ENCODE measurements around the gene SLC9A9. TPM values are rescaled to one million over a fixed set of nuclear protein-coding genes. Genes with fewer than 3 reads are reported as not detected.

SLC9A9 gene
- total RNA-seq, 4 donors from 2014 or later: 13.4 to 15.0 (median 14.4) TPM

DNA sequence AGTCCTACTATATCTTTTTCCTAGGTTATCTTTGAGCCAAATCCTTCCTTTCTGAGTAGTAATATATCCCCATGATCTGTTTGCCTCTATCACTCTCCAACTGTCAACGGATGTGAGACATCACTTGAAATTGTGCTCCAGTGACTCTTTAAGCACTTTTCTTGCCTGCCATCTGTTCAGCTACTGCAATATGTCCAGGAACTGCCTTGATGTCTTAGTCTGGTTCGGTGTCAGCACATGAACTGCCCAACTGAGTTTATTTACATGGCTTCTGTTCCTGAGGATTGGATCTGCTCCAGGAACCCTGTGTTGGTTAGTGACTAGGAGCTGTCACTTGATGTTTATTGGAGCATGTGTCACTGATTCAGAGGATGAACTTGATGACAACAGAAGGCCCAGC is 116.5 kb downstream of the SLC9A9 start:
- intact Hi-C loops (cut with DNase I): no loop called here
- TF ChIP-seq CTCF (IDR thresholded peaks at IDR 0.05): no peak
- no peak for TF ChIP-seq EP300 (IDR thresholded peaks at IDR 0.05)
- no peak for TF ChIP-seq POLR2A (IDR thresholded peaks at IDR 0.05; ENCODE audit: low read depth)
- TF ChIP-seq POLR2AphosphoS5 (IDR thresholded peaks at IDR 0.05): no peak
- DNase-seq (ENCODE audit: extremely low spot score): no peak
- H3K4me1 ChIP-seq: peaks cover 0 to 14% (median 9%) of the 10 kb centered on the region in 4 donors
- H3K27ac ChIP-seq (replicated peaks in 1 of 4): no peak overlapping the region
- WGBS: 70% methylated on average over 2 of the region's 2 CpGs
- H3K27me3 ChIP-seq: no peaks in the 10 kb centered on the region
- H3K9me3 ChIP-seq: no peaks in the 10 kb centered on the region
- no peaks in the 10 kb centered on the region for H3K36me3 ChIP-seq
- no peak overlapping the region for H3K4me3 ChIP-seq

GRCh38 chr3:143731320-143731719 is 116.9 kb downstream of the SLC9A9 start:
- H3K4me1 ChIP-seq: peaks cover 0 to 16% (median 9%) of the 10 kb centered on the region in 4 donors

DNA sequence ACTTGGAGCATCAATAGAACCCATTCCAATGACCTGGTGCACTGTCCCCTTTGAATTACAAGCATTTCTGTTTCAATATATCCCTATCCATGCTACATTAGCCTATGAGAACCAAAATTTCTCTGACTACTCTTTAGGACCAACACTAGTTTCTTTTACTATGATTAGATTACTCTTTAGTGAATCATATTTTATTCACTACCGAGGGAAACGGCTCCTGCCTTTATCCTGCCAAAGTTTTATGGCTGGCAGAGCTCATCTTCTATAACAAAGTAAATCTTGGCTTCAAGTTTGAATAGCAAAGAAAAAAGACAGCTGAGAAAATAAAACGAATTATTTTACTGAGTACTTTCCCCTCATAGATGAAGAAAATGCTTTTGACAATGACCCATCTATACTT is 120.9 kb downstream of the SLC9A9 start:
- Histone ChIP-seq H3K4me3 (no peak overlapping the region), H3K27me3 (no peaks in the 10 kb centered on the region), H3K36me3 (no peaks in the 10 kb centered on the region), H3K9me3 (no peaks in the 10 kb centered on the region), H3K4me1 (peaks cover 0 to 17% (median 9%) of the 10 kb centered on the region in 4 donors), H3K27ac (replicated peaks in 1 of 4) (no peak overlapping the region)
- DNase-seq (ENCODE audit: extremely low spot score): no peak
- WGBS: 19% methylated on average over 3 of the region's 3 CpGs
- TF ChIP-seq CTCF (IDR thresholded peaks at IDR 0.05) (no peak), POLR2AphosphoS5 (IDR thresholded peaks at IDR 0.05) (no peak), POLR2A (IDR thresholded peaks at IDR 0.05; ENCODE audit: low read depth) (no peak), EP300 (IDR thresholded peaks at IDR 0.05) (no peak)
- intact Hi-C loops (cut with DNase I): no loop called here

More at GRCh38 chr3:143731320-143731719, 116.9 kb downstream of the SLC9A9 start:
- intact Hi-C loops (cut with DNase I): no loop called here
- no peak for DNase-seq (ENCODE audit: extremely low spot score)
- Histone ChIP-seq H3K27me3 (no peaks in the 10 kb centered on the region), H3K36me3 (no peaks in the 10 kb centered on the region), H3K27ac (replicated peaks in 1 of 4) (no peak overlapping the region), H3K9me3 (no peaks in the 10 kb centered on the region), H3K4me3 (no peak overlapping the region)
- no peak for TF ChIP-seq CTCF (IDR thresholded peaks at IDR 0.05)
- no peak for TF ChIP-seq POLR2A (IDR thresholded peaks at IDR 0.05; ENCODE audit: low read depth)
- TF ChIP-seq POLR2AphosphoS5 (IDR thresholded peaks at IDR 0.05): no peak
- TF ChIP-seq EP300 (IDR thresholded peaks at IDR 0.05): no peak
- WGBS: 100% methylated on average over 1 of the region's 1 CpG

DNA sequence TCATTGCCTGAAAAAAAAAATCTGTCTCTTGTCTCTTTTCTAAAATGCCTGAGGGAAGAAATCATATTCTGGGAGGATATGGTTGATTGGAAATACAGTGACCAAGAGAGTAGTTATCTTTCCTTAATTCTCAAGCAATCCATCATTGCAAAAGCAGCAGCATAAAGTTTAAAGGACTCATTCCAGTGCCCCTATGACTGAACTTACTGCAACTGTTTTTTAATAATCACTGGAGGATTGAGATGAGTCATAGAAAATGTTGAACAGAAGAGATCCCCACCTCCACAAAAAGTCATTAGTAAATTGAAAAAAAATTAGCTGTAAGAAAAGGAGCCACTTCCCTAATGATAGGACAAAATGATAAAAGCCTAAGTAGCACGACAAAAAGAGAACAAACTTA is 121.5 kb downstream of the SLC9A9 start:
- no peak for DNase-seq (ENCODE audit: extremely low spot score)
- intact Hi-C loops (cut with DNase I): no loop called here
- no peaks in the 10 kb centered on the region for H3K27me3 ChIP-seq
- H3K36me3 ChIP-seq: no peaks in the 10 kb centered on the region
- no peak overlapping the region for H3K4me3 ChIP-seq
- WGBS: 49% methylated on average over 1 of the region's 1 CpG
- peaks cover 0 to 17% (median 9%) of the 10 kb centered on the region in 4 donors for H3K4me1 ChIP-seq
- no peak overlapping the region for H3K27ac ChIP-seq (replicated peaks in 1 of 4)
- no peak for TF ChIP-seq POLR2AphosphoS5 (IDR thresholded peaks at IDR 0.05)
- TF ChIP-seq EP300 (IDR thresholded peaks at IDR 0.05): no peak
- no peak for TF ChIP-seq POLR2A (IDR thresholded peaks at IDR 0.05; ENCODE audit: low read depth)
- TF ChIP-seq CTCF (IDR thresholded peaks at IDR 0.05): no peak
- H3K9me3 ChIP-seq: no peaks in the 10 kb centered on the region

GRCh38 chr3:143720381-143720780 is 127.9 kb downstream of the SLC9A9 start:
- DNase-seq (ENCODE audit: extremely low spot score): no peak
- H3K36me3 ChIP-seq: no peaks in the 10 kb centered on the region
- WGBS: 97% methylated on average over 2 of the region's 2 CpGs
- no peaks in the 10 kb centered on the region for H3K9me3 ChIP-seq
- intact Hi-C loops (cut with DNase I): no loop called here
- no peak for TF ChIP-seq EP300 (IDR thresholded peaks at IDR 0.05)
- no peak for TF ChIP-seq CTCF (IDR thresholded peaks at IDR 0.05)
- no peak for TF ChIP-seq POLR2A (IDR thresholded peaks at IDR 0.05; ENCODE audit: low read depth)
- TF ChIP-seq POLR2AphosphoS5 (IDR thresholded peaks at IDR 0.05): no peak
- no peaks in the 10 kb centered on the region for H3K27me3 ChIP-seq
- H3K4me3 ChIP-seq: no peak overlapping the region
- no peak overlapping the region for H3K27ac ChIP-seq (replicated peaks in 1 of 4)
- H3K4me1 ChIP-seq: no peaks in the 10 kb centered on the region

All from esophagus muscularis mucosa (tissue), 4 donors.